ENCODE data around the gene AP4E1.

- no peak for TF ChIP-seq EZH2phosphoT487 (IDR thresholded peaks at IDR 0.05; ENCODE audit: borderline replicate concordance, low read depth, low read length)
- no peak for TF ChIP-seq CTCF (conservative IDR thresholded peaks at IDR 0.05; ENCODE audit: low read length)
Measured at GRCh38 chr15:50876260-50876988, 32.1 kb upstream of the AP4E1 start.

Measured in OCI-LY7 (cell line).